ENCODE results near the gene SMOC2. TPM values are rescaled to one million over a fixed set of nuclear protein-coding genes. Genes with fewer than 3 reads are reported as not detected.

SMOC2 gene
- polyA plus RNA-seq, 1 donor (not counting 4 experiments of a cell fraction or from before 2014, with no cell fraction given): 1.1 TPM

DNA sequence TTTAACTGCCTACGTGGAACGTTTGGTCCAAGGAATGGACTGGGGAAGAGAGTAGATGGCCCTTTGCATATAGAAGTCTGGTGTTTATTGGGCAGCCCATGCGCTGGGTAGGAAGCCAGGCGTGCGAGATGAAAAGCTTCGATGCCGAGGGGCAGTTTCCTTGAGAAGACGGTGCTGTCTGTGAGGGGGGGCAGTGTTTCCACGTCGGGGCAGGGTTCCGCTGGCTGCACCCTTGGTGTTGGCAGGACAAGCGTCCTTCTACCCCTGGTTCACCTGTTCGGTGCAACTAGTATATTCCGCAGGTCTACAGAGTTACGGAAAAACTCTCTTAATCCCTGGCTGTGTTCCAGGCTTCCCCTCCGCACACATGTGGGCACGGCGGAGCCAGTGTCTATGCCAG lies 88.2 kb downstream of the SMOC2 start:
- no peaks in the 10 kb centered on the region for H3K79me2 ChIP-seq (ENCODE audit: control insufficient read depth, insufficient read depth, low read length)
- H3K4me1 ChIP-seq (ENCODE audit: control insufficient read depth, extremely low read depth, insufficient read depth, low read length): no peaks in the 10 kb centered on the region
- no peak overlapping the region for H3K9ac ChIP-seq (ENCODE audit: control insufficient read depth, extremely low read depth, insufficient read depth, low read length)
- no peak for DNase-seq (ENCODE audit: low read depth, low spot score)
- H3K4me2 ChIP-seq (ENCODE audit: control insufficient read depth, extremely low read depth, insufficient read depth, low read depth, low read length): no peak overlapping the region
- H3K9me1 ChIP-seq (ENCODE audit: control insufficient read depth, extremely low read depth, insufficient read depth, low read length): no peaks in the 10 kb centered on the region
- TF ChIP-seq EZH2 (IDR thresholded peaks at IDR 0.05; ENCODE audit: low read length) (no peak), CTCF (optimal IDR thresholded peaks at IDR 0.05 in 1 of 3, IDR thresholded peaks at IDR 0.05 in 1 of 3, conservative IDR thresholded peaks at IDR 0.05 in 1 of 3; ENCODE audit: extremely low read depth in 1 of 3, insufficient read depth in 2 of 3, low read length in 3 of 3) (no peak)
- no peak overlapping the region for H3K27ac ChIP-seq (ENCODE audit: control insufficient read depth, insufficient read depth, low read length)
- H3K9me3 ChIP-seq (ENCODE audit: control insufficient read depth, low read depth, low read length): no peaks in the 10 kb centered on the region
- no peak for FAIRE-seq
- H4K20me1 ChIP-seq (ENCODE audit: control insufficient read depth, extremely low read depth, insufficient read depth, low read length): no peaks in the 10 kb centered on the region
- no peaks in the 10 kb centered on the region for H3K27me3 ChIP-seq (ENCODE audit: control insufficient read depth, extremely low read depth, insufficient read depth, low read length)
- no peak overlapping the region for H3K4me3 ChIP-seq (ENCODE audit: control insufficient read depth in 2 of 3, extremely low read depth in 1 of 3, insufficient read depth in 2 of 3, low read depth in 1 of 3, low read length in 3 of 3)
- dilution Hi-C loops (cut with MboI; ENCODE audit: extremely low pct_ligation_motif_present, low sequenced_read_pairs): no loop called here
- no peak overlapping the region for H2AFZ ChIP-seq (ENCODE audit: control insufficient read depth, low read length)
- H3K36me3 ChIP-seq (ENCODE audit: control insufficient read depth in 2 of 2, extremely low read depth in 1 of 2, insufficient read depth in 2 of 2, low read length in 2 of 2): no peaks in the 10 kb centered on the region

- Histone ChIP-seq H3K4me3 (ENCODE audit: control insufficient read depth in 2 of 3, extremely low read depth in 1 of 3, insufficient read depth in 2 of 3, low read depth in 1 of 3, low read length in 3 of 3) (no peak overlapping the region), H4K20me1 (ENCODE audit: control insufficient read depth, extremely low read depth, insufficient read depth, low read length) (no peaks in the 10 kb centered on the region), H3K27me3 (ENCODE audit: control insufficient read depth, extremely low read depth, insufficient read depth, low read length) (no peaks in the 10 kb centered on the region), H3K27ac (ENCODE audit: control insufficient read depth, insufficient read depth, low read length) (no peak overlapping the region), H2AFZ (ENCODE audit: control insufficient read depth, low read length) (no peak overlapping the region), H3K9me1 (ENCODE audit: control insufficient read depth, extremely low read depth, insufficient read depth, low read length) (no peaks in the 10 kb centered on the region), H3K36me3 (ENCODE audit: control insufficient read depth in 2 of 2, extremely low read depth in 1 of 2, insufficient read depth in 2 of 2, low read length in 2 of 2) (no peaks in the 10 kb centered on the region), H3K4me1 (ENCODE audit: control insufficient read depth, extremely low read depth, insufficient read depth, low read length) (no peaks in the 10 kb centered on the region), H3K4me2 (ENCODE audit: control insufficient read depth, extremely low read depth, insufficient read depth, low read depth, low read length) (no peak overlapping the region), H3K9ac (ENCODE audit: control insufficient read depth, extremely low read depth, insufficient read depth, low read length) (no peak overlapping the region), H3K9me3 (ENCODE audit: control insufficient read depth, low read depth, low read length) (no peaks in the 10 kb centered on the region), H3K79me2 (ENCODE audit: control insufficient read depth, insufficient read depth, low read length) (no peaks in the 10 kb centered on the region)
- no peak for TF ChIP-seq EZH2 (IDR thresholded peaks at IDR 0.05; ENCODE audit: low read length)
- no peak for TF ChIP-seq CTCF (optimal IDR thresholded peaks at IDR 0.05 in 1 of 3, IDR thresholded peaks at IDR 0.05 in 1 of 3, conservative IDR thresholded peaks at IDR 0.05 in 1 of 3; ENCODE audit: extremely low read depth in 1 of 3, insufficient read depth in 2 of 3, low read length in 3 of 3)
- no peak for DNase-seq (ENCODE audit: low read depth, low spot score)
- dilution Hi-C loops (cut with MboI; ENCODE audit: extremely low pct_ligation_motif_present, low sequenced_read_pairs): no loop called here
- FAIRE-seq: no peak
These were observed 89.7 kb downstream of the SMOC2 start for GRCh38 chr6:168530653-168531071.
